Loucy (cell line): Measurements from ENCODE around the gene MSI1.

Source experiments
- H2AFZ ChIP-seq: fragments of 200-600 bp; sonication (generic); 2 replicates; pipeline ENCODE4 v1.6.0; 2016; ENCODE audit warnings: antibody characterized with exemption, mild to moderate bottlenecking, low read length, moderate library complexity
- H3F3A ChIP-seq: fragments of 200-600 bp; 2 replicates; pipeline ENCODE4 v1.6.0; 2016; ENCODE audit warnings: antibody characterized with exemption, low read depth, mild to moderate bottlenecking
- H3K27me3 ChIP-seq: fragments of 200-600 bp; sonication (generic); 2 replicates; pipeline ENCODE4 v1.6.1; 2014; ENCODE audit warnings: low read length, mild to moderate bottlenecking; ENCODE audit not compliant: insufficient read depth, poor library complexity, severe bottlenecking
- H3K36me3 ChIP-seq: fragments of 200-600 bp; sonication (generic); 2 replicates; pipeline ENCODE4 v1.6.1; 2016; ENCODE audit warnings: low read length; ENCODE audit not compliant: insufficient read depth
- H3K4me1 ChIP-seq: fragments of 200-600 bp; sonication (generic); 2 replicates; pipeline ENCODE4 v1.5.1; 2014; ENCODE audit warnings: low read length, mild to moderate bottlenecking; ENCODE audit not compliant: insufficient read depth, poor library complexity, severe bottlenecking
- H3K4me2 ChIP-seq: fragments of 200-600 bp; sonication (generic); 2 replicates; pipeline ENCODE4 v1.6.0; 2014; ENCODE audit warnings: antibody characterized with exemption, low read length, low read depth, mild to moderate bottlenecking; ENCODE audit not compliant: poor library complexity, severe bottlenecking
- H3K4me3 ChIP-seq: fragments of 200-600 bp; sonication (generic); 2 replicates; pipeline ENCODE4 v1.5.1; 2014; ENCODE audit warnings: low read length, mild to moderate bottlenecking, mixed read lengths; ENCODE audit not compliant: poor library complexity, severe bottlenecking
- H3K79me2 ChIP-seq: fragments of 200-600 bp; sonication (generic); 2 replicates; pipeline ENCODE4 v1.6.1; 2014; ENCODE audit warnings: low read length; ENCODE audit not compliant: insufficient read depth
- H3K9ac ChIP-seq: fragments of 200-600 bp; sonication (generic); 2 replicates; pipeline ENCODE4 v1.6.0; 2014; ENCODE audit warnings: mild to moderate bottlenecking, low read depth, low read length, moderate library complexity; ENCODE audit not compliant: poor library complexity, severe bottlenecking
- H3K9me2 ChIP-seq: fragments of 200-600 bp; sonication (generic); replicated peaks from 2 replicates; pipeline ENCODE4 v1.6.1; 2016; ENCODE audit warnings: low read depth, low read length, mixed read lengths
- H3K9me3 ChIP-seq: fragments of 200-600 bp; sonication (generic); 2 replicates; pipeline ENCODE4 v1.6.1; 2014; ENCODE audit warnings: mild to moderate bottlenecking, antibody characterized with exemption, low read length, low read depth; ENCODE audit not compliant: insufficient read depth
- H4K20me1 ChIP-seq: fragments of 200-600 bp; sonication (generic); 2 replicates; pipeline ENCODE4 v1.6.0; 2014; ENCODE audit warnings: antibody characterized with exemption, low read length, mild to moderate bottlenecking; ENCODE audit not compliant: insufficient read depth, poor library complexity, severe bottlenecking
- CTCF ChIP-seq: fragments of 200-600 bp; sonication (generic); conservative IDR thresholded peaks from 2 replicates; pipeline ENCODE4 v1.5.1; 2014; ENCODE audit warnings: mild to moderate bottlenecking, antibody characterized with exemption, low read length
- EZH2phosphoT487 ChIP-seq: fragments of 200-600 bp; IDR thresholded peaks from 2 replicates; pipeline ENCODE4 v1.6.1; 2018; ENCODE audit warnings: antibody characterized with exemption, mild to moderate bottlenecking, moderate library complexity, borderline replicate concordance

The MSI1 gene

GRCh38 chr12:120323772-120324171 lies 45.2 kb downstream of the MSI1 start:
- Histone ChIP-seq H2AFZ (no peak overlapping the region), H3K79me2 (no peaks in the 10 kb centered on the region), H3K4me3 (no peak overlapping the region), H4K20me1 (no peaks in the 10 kb centered on the region), H3K9ac (no peak overlapping the region), H3K27me3 (no peaks in the 10 kb centered on the region), H3K9me2 (no peaks in the 10 kb centered on the region), H3K4me1 (peaks cover 5% of the 10 kb centered on the region), H3K36me3 (no peaks in the 10 kb centered on the region), H3F3A (no peaks in the 10 kb centered on the region), H3K4me2 (no peak overlapping the region), H3K9me3 (no peaks in the 10 kb centered on the region)
- TF ChIP-seq CTCF (no peak), EZH2phosphoT487 (no peak)

- H3K36me3 ChIP-seq: no peaks in the 10 kb centered on the region
- no peaks in the 10 kb centered on the region for H3F3A ChIP-seq
- no peak overlapping the region for H3K4me3 ChIP-seq
- peaks cover 15% of the 10 kb centered on the region for H3K4me1 ChIP-seq
- H3K4me2 ChIP-seq: no peak overlapping the region
- no peaks in the 10 kb centered on the region for H3K9me3 ChIP-seq
- H3K9ac ChIP-seq: no peak overlapping the region
- no peaks in the 10 kb centered on the region for H4K20me1 ChIP-seq
- no peaks in the 10 kb centered on the region for H3K9me2 ChIP-seq
- H2AFZ ChIP-seq: no peak overlapping the region
- no peaks in the 10 kb centered on the region for H3K79me2 ChIP-seq
- no peaks in the 10 kb centered on the region for H3K27me3 ChIP-seq
- TF ChIP-seq EZH2phosphoT487 (no peak), CTCF (no peak)
These were observed 47.4 kb downstream of the MSI1 start for GRCh38 chr12:120321382-120322202.

DNA sequence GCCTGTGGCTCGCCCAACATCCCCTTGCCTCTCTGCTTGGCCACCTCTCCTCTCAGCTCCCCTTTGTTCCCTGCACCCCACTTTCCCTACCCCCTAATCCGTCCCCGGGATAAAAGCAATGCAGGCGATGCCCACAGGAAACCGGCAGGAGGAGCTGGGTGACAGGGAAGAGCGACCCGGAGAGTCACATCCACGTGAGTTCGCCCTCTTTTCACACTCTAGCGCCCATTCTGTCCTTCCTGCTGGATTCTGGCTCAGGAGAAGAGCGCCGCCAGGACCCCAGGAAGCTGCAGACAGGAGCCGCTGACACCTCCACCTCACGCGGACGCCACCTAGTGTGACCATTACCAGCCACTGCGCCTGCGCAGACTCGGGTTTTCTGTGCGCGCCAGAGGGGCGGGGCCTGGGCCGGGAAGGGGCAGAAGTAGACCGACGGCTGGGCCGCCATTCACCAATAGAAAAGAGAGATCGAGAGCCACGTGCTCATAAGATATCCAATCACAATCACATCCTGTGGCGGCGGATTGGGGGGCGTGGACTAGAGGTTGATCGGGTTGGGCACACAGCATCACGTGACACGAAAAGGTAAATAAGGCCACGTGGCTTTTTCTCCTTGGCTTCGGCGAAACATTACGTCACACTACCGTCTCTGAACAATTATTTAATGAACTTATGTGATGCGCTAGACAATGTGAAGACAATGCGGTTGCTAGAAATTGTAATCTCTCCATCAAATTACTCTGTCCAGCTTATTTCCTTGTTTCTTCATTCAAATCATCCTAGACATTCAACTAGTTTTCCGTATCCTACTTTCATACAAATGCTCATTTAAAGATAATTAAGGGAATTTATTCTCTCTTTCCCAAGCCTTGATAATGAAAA lies 51.5 kb downstream of the MSI1 start:
- no peaks in the 10 kb centered on the region for H3K79me2 ChIP-seq
- H3F3A ChIP-seq: no peaks in the 10 kb centered on the region
- no peaks in the 10 kb centered on the region for H3K27me3 ChIP-seq
- H3K4me1 ChIP-seq: peaks cover 11% of the 10 kb centered on the region
- H3K9me2 ChIP-seq: no peaks in the 10 kb centered on the region
- H3K9me3 ChIP-seq: no peaks in the 10 kb centered on the region
- H3K4me2 ChIP-seq: peak overlapping the region; percentile 72
- H4K20me1 ChIP-seq: no peaks in the 10 kb centered on the region
- H3K4me3 ChIP-seq: peak overlapping the region; percentile 74
- peak overlapping the region; percentile 86 for H2AFZ ChIP-seq
- peak; percentile 68 for TF ChIP-seq CTCF
- TF ChIP-seq EZH2phosphoT487: no peak
- H3K9ac ChIP-seq: peak overlapping the region; percentile 68
- no peaks in the 10 kb centered on the region for H3K36me3 ChIP-seq
